HCT116 (cell line): ENCODE measurements around the gene ZNF85. TPM values are rescaled to one million over a fixed set of nuclear protein-coding genes. Genes with fewer than 3 reads are reported as not detected.
"Not testable (repeated sequence)": the region's sequence is repeated elsewhere in the genome, so short reads cannot be mapped to it uniquely, and the experiment has no call there.

Experiments
- ATAC-seq: fragments of 200-7000 bp; cut with Tn5 transposase; 2 replicates; pipeline ENCODE4 v1.9.1; 2020; ENCODE audit warnings: mild to moderate bottlenecking, moderate library complexity
- BruUV-seq: library from RNA; stranded (reverse); fragments of 400-500 nt; replicated peaks from 2 replicates; lab custom pipeline; 2021; lab: Mats Ljungman, UMichigan
- CTCF ChIA-PET: fragments of 300-600 bp; sonication (Branson Sonifier 250); formaldehyde crosslinking; loops from one replicate; lab custom pipeline; 2021; ENCODE audit warnings: antibody characterized with exemption; lab: Charles Lee
- POLR2A ChIA-PET: fragments of 300-600, 350-600 bp; sonication (Branson Sonifier 250); formaldehyde crosslinking; loops from one replicate; lab custom pipeline; 2021; ENCODE audit warnings: antibody characterized with exemption; lab: Charles Lee
- RAD21 ChIA-PET, 2 experiments: fragments of 300-600 bp; sonication (Branson Sonifier 250); formaldehyde crosslinking; loops; one replicate each; lab custom pipeline; 2023; ENCODE audit warnings: low total read pairs in 2 of 2; ENCODE audit not compliant: uncharacterized antibody in 2 of 2, unreplicated experiment in 2 of 2, low non-redundant PET in 1 of 2; lab: Charles Lee
- DNase-seq: peaks from one replicate; pipeline ENCODE4 v3.0.0-alpha.2; 2010; ENCODE audit warnings: low read depth, low spot score
- H2AFZ ChIP-seq: fragments of 200-600 bp; shearing (Covaris generic), sonication (generic); 2 replicates; pipeline ENCODE4 v1.6.1; 2017; ENCODE audit warnings: low read depth, mixed run types, mixed read lengths, antibody characterized with exemption, low read length; ENCODE audit not compliant: poor library complexity, severe bottlenecking
- H3K27ac ChIP-seq: 2 replicates; pipeline ENCODE4 v1.5.1; 2012; ENCODE audit warnings: low read depth, low read length
- H3K27me3 ChIP-seq: fragments of 200-600 bp; sonication (generic); 2 replicates; pipeline ENCODE4 v1.6.1; 2016; ENCODE audit warnings: mixed run types, low read length, mixed read lengths; ENCODE audit not compliant: insufficient read depth
- H3K36me3 ChIP-seq, 2 experiments: fragments of 200-500 bp in 1 of 2; fragments of 200-600 bp in 1 of 2; sonication (Bioruptor generic) in 1 of 2; sonication (generic) in 1 of 2; 2 replicates each; pipeline versions ENCODE4 v1.5.1 to v1.6.1; 2014 to 2016; ENCODE audit warnings: low read length in 2 of 2, inconsistent platforms in 1 of 2, mixed read lengths in 1 of 2, mixed run types in 1 of 2; ENCODE audit not compliant: insufficient read depth in 2 of 2, control insufficient read depth in 1 of 2
- H3K4me1 ChIP-seq, 2 experiments: fragments of 200-600 bp in 1 of 2; sonication (generic) in 1 of 2; 2 replicates each; pipeline versions ENCODE4 v1.5.1 to v1.6.1; 2012 to 2017; ENCODE audit warnings: low read length in 2 of 2, inconsistent platforms in 1 of 2, mild to moderate bottlenecking in 1 of 2, mixed read lengths in 1 of 2, mixed run types in 1 of 2, moderate library complexity in 1 of 2; ENCODE audit not compliant: insufficient read depth in 2 of 2, control insufficient read depth in 1 of 2
- H3K4me2 ChIP-seq: fragments of 200-600 bp; sonication (generic); 2 replicates; pipeline ENCODE4 v1.6.1; 2017; ENCODE audit warnings: mixed run types, low read length, mixed read lengths
- H3K4me3 ChIP-seq, 2 experiments: fragments of 200-600 bp in 1 of 2; sonication (generic) in 1 of 2; replicated peaks in 1 of 2; 2 replicates each; pipeline ENCODE4 v1.5.1; 2011 to 2016; ENCODE audit warnings: low read length in 2 of 2, control low read depth in 1 of 2, low read depth in 1 of 2, mild to moderate bottlenecking in 1 of 2, mixed read lengths in 1 of 2, mixed run types in 1 of 2
- H3K79me2 ChIP-seq: fragments of 200-600 bp; sonication (generic); 2 replicates; pipeline ENCODE4 v1.6.1; 2017; ENCODE audit warnings: mild to moderate bottlenecking, mixed run types, low read length, moderate library complexity, mixed read lengths; ENCODE audit not compliant: insufficient read depth
- H3K9ac ChIP-seq: fragments of 200-600 bp; sonication (generic); 2 replicates; pipeline ENCODE4 v1.6.1; 2016; ENCODE audit warnings: low read length, mixed read lengths
- H3K9me2 ChIP-seq: fragments of 200-600 bp; sonication (generic), shearing (Covaris generic); 2 replicates; pipeline ENCODE4 v1.6.1; 2017; ENCODE audit warnings: mixed run types, mild to moderate bottlenecking, moderate library complexity; ENCODE audit not compliant: insufficient read depth
- H3K9me3 ChIP-seq, 2 experiments: fragments of 200-500 bp in 1 of 2; fragments of 200-600 bp in 1 of 2; sonication (Bioruptor generic) in 1 of 2; sonication (generic) in 1 of 2; 2 replicates each; pipeline ENCODE4 v1.6.1; 2014 to 2017; ENCODE audit warnings: low read length in 2 of 2, mixed read lengths in 2 of 2, inconsistent platforms in 1 of 2, low read depth in 1 of 2, mild to moderate bottlenecking in 1 of 2, mixed run types in 1 of 2, moderate library complexity in 1 of 2; ENCODE audit not compliant: control insufficient read depth in 1 of 2, insufficient read depth in 1 of 2
- H4K20me1 ChIP-seq: fragments of 200-600 bp; sonication (generic), shearing (Covaris generic); 2 replicates; pipeline ENCODE4 v1.6.1; 2017; ENCODE audit warnings: mixed run types, mild to moderate bottlenecking, moderate library complexity; ENCODE audit not compliant: insufficient read depth
- EZH2 ChIP-seq: fragments of 200-600 bp; sonication (generic); IDR thresholded peaks from 2 replicates; pipeline ENCODE4 v1.6.1; 2017; ENCODE audit warnings: antibody characterized with exemption, mixed run types
- TCF7L2 ChIP-seq: IDR thresholded peaks from 2 replicates; pipeline ENCODE4 v1.7.0; 2011; ENCODE audit warnings: borderline replicate concordance, inconsistent platforms; ENCODE audit not compliant: insufficient read depth, insufficient read length; ENCODE audit errors: extremely low read depth
- intact Hi-C: fragments of 100-400 bp; cut with micrococcal nuclease; formaldehyde crosslinking; loops from 2 replicates; pipeline ENCODE4 v1.10.0; 2022
- total RNA-seq: library from RNA; stranded (reverse); gene quantifications from one replicate; pipeline ENCODE4 v1.2.1, GENCODE V29; 2021; ENCODE audit not compliant: unreplicated experiment

The ZNF85 gene
- total RNA-seq, 1 experiment from 2014 or later, result 2.5 TPM

DNA sequence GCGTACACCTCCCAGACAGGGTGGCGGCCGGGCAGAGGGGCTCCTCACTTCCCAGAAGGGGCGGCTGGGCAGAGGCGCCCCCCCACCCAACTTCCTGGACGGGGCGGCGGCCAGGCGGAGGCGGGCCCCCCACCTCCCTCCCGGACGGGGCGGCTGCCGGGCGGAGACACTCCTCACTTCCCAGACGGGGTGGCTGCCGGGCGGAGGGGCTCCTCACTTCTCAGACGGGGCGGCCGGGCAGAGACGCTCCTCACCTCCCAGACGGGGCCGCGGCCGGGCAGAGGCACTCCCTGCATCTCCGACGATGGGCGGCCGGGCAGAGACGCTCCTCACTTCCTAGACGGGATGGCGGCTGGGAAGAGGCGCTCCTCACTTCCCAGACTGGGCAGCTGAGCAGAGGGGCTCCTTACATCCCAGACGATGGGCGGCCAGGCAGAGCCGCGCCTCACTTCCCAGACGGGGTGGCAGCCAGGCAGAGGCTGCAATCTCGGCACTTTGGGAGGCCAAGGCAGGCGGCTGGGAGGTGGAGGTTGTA, 29.6 kb downstream of the ZNF85 start:
- H3K79me2 ChIP-seq, ATAC-seq, RAD21 ChIA-PET, CTCF ChIA-PET, H3K4me3 ChIP-seq, H4K20me1 ChIP-seq, H3K4me1 ChIP-seq, H3K27ac ChIP-seq, H3K27me3 ChIP-seq, DNase-seq, H3K36me3 ChIP-seq, H3K9me3 ChIP-seq, H3K9me2 ChIP-seq, POLR2A ChIA-PET, H3K4me2 ChIP-seq, H3K9ac ChIP-seq, intact Hi-C loops, H2AFZ ChIP-seq, BruUV-seq: not testable (repeated sequence)

DNA sequence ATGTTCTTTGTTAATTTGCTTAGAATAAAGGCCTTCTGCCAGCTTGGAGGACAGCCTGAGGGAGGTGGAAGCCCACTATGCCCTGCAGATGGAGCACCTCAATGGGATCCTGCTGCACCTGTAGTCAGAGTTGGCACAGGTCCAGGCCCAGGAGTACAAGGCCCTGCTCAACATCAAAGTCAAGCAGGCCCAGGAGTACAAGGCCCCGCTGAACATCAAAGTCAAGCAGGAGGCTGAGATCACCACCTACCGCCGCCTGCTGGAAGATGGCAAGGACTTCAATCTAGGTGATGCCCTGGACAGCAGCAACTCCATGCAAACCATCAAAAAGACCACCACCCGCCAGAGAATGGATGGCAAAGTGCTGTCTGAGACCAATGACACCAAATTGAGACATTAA, 41.7 kb downstream of the ZNF85 start:
- H3K4me1 ChIP-seq, result peaks cover 0 to 5% of the 10 kb centered on the region in 2 experiments; a peak in 1 of 4 replicates
- POLR2A ChIA-PET, result no interaction called here
- H3K4me2 ChIP-seq, result no peak overlapping the region
- H3K27me3 ChIP-seq, result no peaks in the 10 kb centered on the region
- no peak for DNase-seq
- CTCF ChIA-PET, result interaction anchor here (0.6 kb wide), 1 partner anchor 49 kb away, joined by 3 read pairs; no protein-coding TSS in a partner anchor
- H3K9me2 ChIP-seq, result no peaks in the 10 kb centered on the region
- H4K20me1 ChIP-seq, result no peaks in the 10 kb centered on the region
- no peak overlapping the region for H2AFZ ChIP-seq
- no peak overlapping the region for H3K27ac ChIP-seq
- H3K9me3 ChIP-seq, result no peaks in the 10 kb centered on the region; a peak in 2 of 4 replicates
- TF ChIP-seq EZH2 (no peak), TCF7L2 (peak; percentile 51)
- RAD21 ChIA-PET, result no interaction called here
- no peaks in the 10 kb centered on the region for H3K79me2 ChIP-seq
- intact Hi-C loops, result no loop called here
- no peak overlapping the region for H3K4me3 ChIP-seq
- no peak for ATAC-seq
- H3K9ac ChIP-seq, result no peak overlapping the region
- BruUV-seq, result no TSS peak
- H3K36me3 ChIP-seq, result no peaks in the 10 kb centered on the region
